ENCODE measurements around the gene LCE6A.
A peak's percentile ranks its signal among the peaks of the same experiment; 100 is the strongest.

The LCE6A gene

GRCh38 chr1:152842556-152842955 is at the start of gene LCE6A:
LCE6A (plus strand) TSS chr1:152842856; CDS start chr1:152843521, 665 bp downstream.
- no peak for DNase-seq (ENCODE audit: low read depth in 2 of 2)

DNA sequence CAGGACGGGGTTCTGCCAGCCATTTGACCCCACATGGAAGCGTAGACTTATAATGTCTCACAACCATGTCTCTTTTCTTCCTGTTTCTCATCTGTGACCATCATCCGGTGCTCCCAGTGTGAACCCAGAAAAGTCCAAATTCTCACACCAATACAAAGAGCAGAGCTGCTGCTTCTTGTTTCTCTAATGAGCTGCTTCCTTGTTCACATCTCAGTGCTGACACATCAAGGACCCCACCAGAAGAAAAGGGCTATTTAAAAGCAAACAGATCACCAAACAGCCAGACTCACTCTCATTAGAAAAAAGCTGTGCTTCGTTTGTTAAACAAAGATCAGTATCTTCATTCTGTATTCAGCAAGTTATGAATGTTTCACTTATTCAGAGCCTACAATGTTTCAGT is 47.0 kb upstream of the LCE6A start:
- DNase-seq (ENCODE audit: low read depth in 2 of 2) = no peak

- DNase-seq (ENCODE audit: low read depth in 2 of 2) = no peak
Measured at GRCh38 chr1:152796421-152796820, 46.2 kb upstream of the LCE6A start, which contains the start of gene LCE1D. LCE1D (plus strand) TSS chr1:152796721; CDS start chr1:152797795, 1,074 bp downstream.

GRCh38 chr1:152801333-152801732 is 41.3 kb upstream of the LCE6A start:
- no peak for DNase-seq (ENCODE audit: low read depth in 2 of 2)

DNA sequence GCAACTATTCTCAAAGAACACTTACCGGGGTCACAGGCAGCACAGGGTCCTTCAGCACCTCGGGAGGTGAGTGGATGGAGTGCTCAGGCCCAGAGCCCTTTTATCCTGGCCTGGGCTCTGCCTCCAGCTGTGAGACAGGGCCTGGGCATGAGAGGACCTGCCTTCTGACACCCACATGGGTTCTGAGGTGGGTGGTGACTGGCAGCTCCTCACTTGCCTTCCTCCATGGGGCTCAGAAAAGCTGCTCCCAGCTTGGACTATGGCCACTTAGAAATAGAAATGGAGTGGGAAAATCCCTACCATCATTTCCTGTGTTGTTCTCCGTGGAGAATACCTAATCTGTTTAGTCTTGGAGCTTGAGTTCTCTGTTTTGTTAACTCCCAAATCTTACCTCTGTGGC is 36.1 kb upstream of the LCE6A start, which contains the start of gene LCE1C:
LCE1C (minus strand) TSS at position 76 of the 400 bp plus-strand sequence. CDS start 1,173 bp downstream, outside the sequence.
- DNase-seq (ENCODE audit: low read depth in 2 of 2) = no peak

- no peak for DNase-seq (ENCODE audit: low read depth in 2 of 2)
Measured at GRCh38 chr1:152811050-152811449, 31.6 kb upstream of the LCE6A start.

GRCh38 chr1:152811671-152812070 is 31.0 kb upstream of the LCE6A start, which contains the start of gene LCE1B:
LCE1B (plus strand) TSS chr1:152811971; CDS start chr1:152812447, 476 bp downstream.
- DNase-seq (ENCODE audit: low read depth in 2 of 2) = no peak

- DNase-seq (ENCODE audit: low read depth in 2 of 2) = no peak
Measured at GRCh38 chr1:152817309-152817708, 25.3 kb upstream of the LCE6A start.

DNA sequence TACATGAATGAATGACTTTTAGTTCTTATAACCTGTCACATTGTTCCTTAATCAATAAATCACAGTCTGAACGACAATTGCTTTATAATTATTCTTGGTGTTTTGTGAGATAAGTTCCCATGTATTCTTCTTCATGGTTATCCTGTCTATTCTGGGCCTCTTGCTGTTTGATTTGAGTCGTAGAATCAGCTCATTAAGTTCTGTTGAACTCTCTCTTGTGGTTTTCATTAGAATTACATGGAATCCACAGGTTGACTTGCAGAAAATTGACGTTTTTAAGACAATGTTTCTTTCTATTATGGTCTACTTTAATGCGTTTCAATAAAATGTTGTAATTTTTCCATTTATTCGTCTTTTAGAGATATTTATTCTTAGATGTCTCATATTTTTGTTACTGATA is 19.4 kb upstream of the LCE6A start:
- no peak for DNase-seq (ENCODE audit: low read depth in 2 of 2)

- no peak for DNase-seq (ENCODE audit: low read depth in 2 of 2)
Measured at GRCh38 chr1:152824964-152825363, 17.7 kb upstream of the LCE6A start.

- no peak for DNase-seq (ENCODE audit: low read depth in 2 of 2)
Measured at GRCh38 chr1:152827173-152827572, 15.5 kb upstream of the LCE6A start, which contains the start of gene LCE1A. LCE1A (plus strand) TSS chr1:152827473; CDS start chr1:152827473, 0 bp downstream.

- no peak for DNase-seq (ENCODE audit: low read depth in 2 of 2)
Measured at GRCh38 chr1:152836870-152837269, 5.8 kb upstream of the LCE6A start.

DNA sequence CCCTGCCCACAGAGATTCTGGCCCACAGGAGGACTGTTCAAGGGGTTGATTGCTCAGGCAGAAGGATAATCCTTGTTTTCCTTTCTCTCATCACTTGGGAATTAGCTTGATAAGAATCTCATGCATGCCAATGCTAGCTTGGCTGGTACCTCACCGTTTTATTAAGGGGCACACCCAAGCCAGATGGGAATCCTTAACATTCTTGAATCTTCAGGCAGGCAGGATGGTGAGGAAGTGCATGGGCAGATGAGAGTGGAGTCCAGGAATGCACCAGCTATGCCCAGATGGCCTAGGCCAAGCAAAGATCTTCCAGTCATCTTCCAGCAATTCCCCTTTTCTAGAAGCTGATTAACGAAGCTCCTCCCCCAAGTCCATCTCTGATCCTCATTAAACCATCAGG is 13.0 kb downstream of the LCE6A start:
- no peak for DNase-seq (ENCODE audit: low read depth in 2 of 2)

- DNase-seq (ENCODE audit: low read depth in 2 of 2) = no peak
Measured at GRCh38 chr1:152858062-152858461, 15.4 kb downstream of the LCE6A start.

- DNase-seq (ENCODE audit: low read depth in 2 of 2) = no peak
Measured at GRCh38 chr1:152859696-152860095, 17.0 kb downstream of the LCE6A start, which contains the start of gene LCE7A. LCE7A (plus strand) TSS chr1:152859996; CDS start chr1:152860698, 702 bp downstream.

- no peak for DNase-seq (ENCODE audit: low read depth in 2 of 2)
Measured at GRCh38 chr1:152860129-152860528, 17.5 kb downstream of the LCE6A start.

DNA sequence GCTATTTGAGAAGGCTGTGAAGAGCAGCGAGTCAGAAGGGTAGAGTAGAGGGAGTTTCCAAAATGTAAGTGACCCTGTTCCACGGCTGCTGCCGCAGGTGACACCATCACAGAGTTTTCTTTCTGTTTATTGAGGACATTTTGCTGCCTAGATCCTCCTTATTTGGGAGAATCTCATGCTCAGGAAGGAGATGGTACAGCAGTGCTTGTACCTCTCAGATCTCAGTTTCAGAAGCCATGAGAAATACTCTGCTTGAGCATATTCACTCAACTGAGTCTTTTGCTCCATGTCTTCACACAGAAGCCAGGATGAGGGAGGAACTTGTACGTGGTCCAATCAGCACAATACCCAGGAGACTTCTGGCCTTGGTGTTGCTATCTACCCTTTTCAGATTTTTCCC is 18.7 kb downstream of the LCE6A start:
- DNase-seq (ENCODE audit: low read depth in 2 of 2) = no peak

DNA sequence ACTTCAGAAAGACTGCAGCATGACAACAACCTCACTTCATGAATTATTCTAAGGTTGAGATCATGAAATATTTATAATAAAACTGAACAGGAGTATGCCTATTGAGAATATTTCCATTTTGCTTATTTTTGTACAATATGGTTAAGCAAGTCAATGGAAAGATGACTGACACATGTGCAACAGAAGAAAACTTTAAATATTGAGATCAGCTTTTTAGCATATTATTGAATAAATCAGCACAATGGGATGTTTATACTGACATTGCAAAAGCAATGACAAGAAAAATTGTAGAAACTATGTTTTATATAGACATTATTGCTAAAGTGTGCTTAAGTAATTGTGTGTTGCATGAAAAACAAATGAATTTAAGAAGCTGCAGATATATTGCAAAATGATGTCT is 21.8 kb downstream of the LCE6A start:
- DNase-seq (ENCODE audit: low read depth in 2 of 2) = no peak

- no peak for DNase-seq (ENCODE audit: low read depth in 2 of 2)
Measured at GRCh38 chr1:152866321-152866720, 23.7 kb downstream of the LCE6A start.

GRCh38 chr1:152869808-152870419 is 27.3 kb downstream of the LCE6A start:
- DNase-seq (ENCODE audit: low read depth in 2 of 2) = peak; percentile 40 to 49

DNA sequence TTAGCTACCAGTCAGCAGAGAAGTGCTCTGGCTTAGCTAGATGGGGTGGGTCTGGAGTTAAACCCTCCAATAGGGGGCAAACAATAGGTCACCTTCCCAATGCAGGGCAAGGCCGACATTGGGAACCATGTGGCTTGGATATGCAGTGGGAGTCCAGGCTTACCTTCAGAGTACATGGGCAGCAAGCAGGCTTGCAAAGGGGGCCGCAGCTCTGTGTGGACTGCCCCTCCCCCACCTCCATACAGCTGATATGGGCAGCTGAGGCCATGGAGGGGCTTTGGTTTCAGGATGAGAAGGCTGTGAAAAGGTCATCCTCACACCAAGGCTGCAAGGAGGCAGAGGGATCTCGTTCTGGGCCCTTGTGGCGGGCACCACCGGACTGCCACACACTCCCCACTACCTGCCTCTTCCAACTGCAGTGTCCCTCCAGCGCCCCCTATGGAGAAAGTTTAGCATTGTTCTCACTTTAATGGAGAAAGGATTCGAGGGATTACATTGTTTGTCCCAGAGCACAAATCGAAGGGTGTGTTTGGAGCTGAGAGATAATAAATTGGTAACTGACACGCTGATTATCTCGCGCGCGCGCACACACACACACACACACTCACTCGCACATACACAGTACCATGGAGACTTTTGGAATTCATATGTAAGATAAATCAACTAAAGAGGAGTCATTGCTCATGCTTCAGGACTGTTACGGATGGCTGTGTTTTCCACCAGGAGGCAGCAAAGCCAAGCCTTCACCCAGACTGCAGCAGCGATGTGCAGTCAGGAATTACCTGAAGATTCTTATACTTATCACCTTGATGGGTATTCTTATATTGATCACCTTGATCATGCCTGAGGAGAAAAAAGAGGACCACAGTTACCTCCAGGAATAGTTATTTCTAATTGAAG is 28.4 kb downstream of the LCE6A start:
- DNase-seq (ENCODE audit: low read depth in 2 of 2) = peak in 1 of 2 donors; percentile 2

GRCh38 chr1:152871731-152872126 is 29.1 kb downstream of the LCE6A start:
- DNase-seq (ENCODE audit: low read depth in 2 of 2) = no peak

- no peak for DNase-seq (ENCODE audit: low read depth in 2 of 2)
Measured at GRCh38 chr1:152873495-152873894, 30.8 kb downstream of the LCE6A start.

Measured in stimulated activated CD4-positive, alpha-beta T cell treated with anti-CD3 and anti-CD28 coated beads, Interleukin-4, amount 100 ng/mL, for 48 hours (primary cell).